IMR-90 (cell line): ENCODE results near the gene DNAH17.
"Not testable (repeated sequence)": the region's sequence is repeated elsewhere in the genome, so short reads cannot be mapped to it uniquely, and the experiment has no call there.

ENCODE experiments used
- BHLHE40 ChIP-seq: fragments of 150-350 bp; IDR thresholded peaks from 2 replicates; pipeline ENCODE4 v1.6.1; 2016; ENCODE audit warnings: mild to moderate bottlenecking, low read depth, low read length
- POLR2A ChIP-seq: IDR thresholded peaks from 2 replicates; pipeline ENCODE4 v1.6.1; 2012; ENCODE audit warnings: mild to moderate bottlenecking, low read depth, low read length

GRCh38 chr17:78503388-78503787 is 73.8 kb downstream of the DNAH17 start:
- TF ChIP-seq POLR2A, BHLHE40: not testable (repeated sequence)
